Ishikawa (cell line): ENCODE measurements around the gene TNIP1.

Experiments used
- CEBPB ChIP-seq: IDR thresholded peaks from 2 replicates; pipeline ENCODE4 v1.6.1; 2012
- CREB1 ChIP-seq: IDR thresholded peaks from 2 replicates; pipeline ENCODE4 v1.6.1; 2012; ENCODE audit warnings: low read depth
- EGR1 ChIP-seq: IDR thresholded peaks from 2 replicates; pipeline ENCODE4 v1.6.1; 2012
- EP300 ChIP-seq: IDR thresholded peaks from 2 replicates; pipeline ENCODE4 v1.6.1; 2012; ENCODE audit warnings: borderline replicate concordance
- FOXM1 ChIP-seq: IDR thresholded peaks from 2 replicates; pipeline ENCODE4 v1.6.1; 2012; ENCODE audit warnings: low read depth, borderline replicate concordance
- NFIC ChIP-seq: IDR thresholded peaks from 2 replicates; pipeline ENCODE4 v1.6.1; 2012
- RAD21 ChIP-seq: IDR thresholded peaks from 2 replicates; pipeline ENCODE4 v1.6.1; 2012; ENCODE audit warnings: low read depth
- TAF1 ChIP-seq: IDR thresholded peaks from 2 replicates; pipeline ENCODE4 v1.6.1; 2012; ENCODE audit warnings: low read depth, mild to moderate bottlenecking
- TCF12 ChIP-seq: IDR thresholded peaks from 2 replicates; pipeline ENCODE4 v1.6.1; 2012; ENCODE audit warnings: low read depth
- TEAD4 ChIP-seq: IDR thresholded peaks from 2 replicates; pipeline ENCODE4 v1.6.1; 2012
- YY1 ChIP-seq: IDR thresholded peaks from 2 replicates; pipeline ENCODE4 v1.6.1; 2012; ENCODE audit warnings: low read depth
- ZBTB7A ChIP-seq: IDR thresholded peaks from 2 replicates; pipeline ENCODE4 v1.6.1; 2012; ENCODE audit warnings: low read depth
- TF ChIP-seq, protein P1 (sequence below): IDR thresholded peaks from 2 replicates; pipeline ENCODE4 v1.6.1; 2012; ENCODE audit warnings: low read depth, mild to moderate bottlenecking
- TF ChIP-seq, protein P2 (sequence below): IDR thresholded peaks from 2 replicates; pipeline ENCODE4 v1.6.1; 2012
- TF ChIP-seq, protein P3 (sequence below): IDR thresholded peaks from 2 replicates; pipeline ENCODE4 v1.6.1; 2012

Gene TNIP1

DNA sequence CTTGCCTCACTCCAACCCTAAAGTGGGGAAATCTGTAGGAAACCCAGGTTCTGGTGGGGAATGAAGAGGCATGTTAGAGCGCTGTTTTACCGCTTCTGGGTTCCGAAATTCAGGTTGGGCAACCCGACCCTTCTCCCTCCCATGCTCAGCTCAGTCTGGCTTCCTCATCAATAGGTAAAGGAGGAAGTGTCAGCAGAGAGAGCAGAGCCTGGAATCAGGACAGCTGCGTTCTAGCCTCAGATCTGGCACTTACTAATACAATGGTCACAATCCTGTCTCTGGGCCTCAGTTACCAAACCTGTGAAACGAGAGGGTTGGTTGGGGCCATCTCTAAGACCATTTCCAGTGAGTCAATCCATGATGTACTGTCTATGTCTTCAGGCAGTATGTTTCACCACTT is 16.2 kb upstream of the TNIP1 start:
- TF ChIP-seq ZBTB7A (no peak), TAF1 (no peak), NFIC (no peak), FOXM1 (no peak), TCF12 (no peak), CEBPB (no peak)
- TF ChIP-seq, protein P1, sequence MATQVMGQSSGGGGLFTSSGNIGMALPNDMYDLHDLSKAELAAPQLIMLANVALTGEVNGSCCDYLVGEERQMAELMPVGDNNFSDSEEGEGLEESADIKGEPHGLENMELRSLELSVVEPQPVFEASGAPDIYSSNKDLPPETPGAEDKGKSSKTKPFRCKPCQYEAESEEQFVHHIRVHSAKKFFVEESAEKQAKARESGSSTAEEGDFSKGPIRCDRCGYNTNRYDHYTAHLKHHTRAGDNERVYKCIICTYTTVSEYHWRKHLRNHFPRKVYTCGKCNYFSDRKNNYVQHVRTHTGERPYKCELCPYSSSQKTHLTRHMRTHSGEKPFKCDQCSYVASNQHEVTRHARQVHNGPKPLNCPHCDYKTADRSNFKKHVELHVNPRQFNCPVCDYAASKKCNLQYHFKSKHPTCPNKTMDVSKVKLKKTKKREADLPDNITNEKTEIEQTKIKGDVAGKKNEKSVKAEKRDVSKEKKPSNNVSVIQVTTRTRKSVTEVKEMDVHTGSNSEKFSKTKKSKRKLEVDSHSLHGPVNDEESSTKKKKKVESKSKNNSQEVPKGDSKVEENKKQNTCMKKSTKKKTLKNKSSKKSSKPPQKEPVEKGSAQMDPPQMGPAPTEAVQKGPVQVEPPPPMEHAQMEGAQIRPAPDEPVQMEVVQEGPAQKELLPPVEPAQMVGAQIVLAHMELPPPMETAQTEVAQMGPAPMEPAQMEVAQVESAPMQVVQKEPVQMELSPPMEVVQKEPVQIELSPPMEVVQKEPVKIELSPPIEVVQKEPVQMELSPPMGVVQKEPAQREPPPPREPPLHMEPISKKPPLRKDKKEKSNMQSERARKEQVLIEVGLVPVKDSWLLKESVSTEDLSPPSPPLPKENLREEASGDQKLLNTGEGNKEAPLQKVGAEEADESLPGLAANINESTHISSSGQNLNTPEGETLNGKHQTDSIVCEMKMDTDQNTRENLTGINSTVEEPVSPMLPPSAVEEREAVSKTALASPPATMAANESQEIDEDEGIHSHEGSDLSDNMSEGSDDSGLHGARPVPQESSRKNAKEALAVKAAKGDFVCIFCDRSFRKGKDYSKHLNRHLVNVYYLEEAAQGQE = no peak

DNA sequence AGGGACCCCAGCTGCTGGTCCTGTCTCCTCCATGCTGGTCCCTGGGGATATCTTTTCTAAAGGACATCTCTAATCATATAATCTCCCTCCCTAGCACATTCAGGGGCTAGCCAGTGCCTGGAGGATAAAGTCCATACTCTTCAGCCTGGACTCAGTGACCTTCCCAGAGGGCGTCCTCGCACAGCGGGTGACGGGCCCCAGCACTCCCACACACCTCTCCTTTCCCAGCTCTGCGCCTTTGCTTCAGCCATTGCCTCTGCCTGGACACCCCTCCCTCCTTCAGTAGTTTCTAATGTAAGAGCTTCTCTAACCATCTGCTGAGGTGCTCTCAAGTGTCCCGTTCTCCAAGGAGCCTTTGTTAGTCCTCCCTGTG is 15.2 kb upstream of the TNIP1 start:
- TF ChIP-seq EGR1 (no peak), CREB1 (no peak), TCF12 (no peak), NFIC (no peak), YY1 (no peak), TAF1 (no peak), CEBPB (no peak), RAD21 (no peak), FOXM1 (no peak), EP300 (no peak), TEAD4 (no peak), ZBTB7A (no peak)
- TF ChIP-seq, protein P1 = no peak
- TF ChIP-seq, protein P2, sequence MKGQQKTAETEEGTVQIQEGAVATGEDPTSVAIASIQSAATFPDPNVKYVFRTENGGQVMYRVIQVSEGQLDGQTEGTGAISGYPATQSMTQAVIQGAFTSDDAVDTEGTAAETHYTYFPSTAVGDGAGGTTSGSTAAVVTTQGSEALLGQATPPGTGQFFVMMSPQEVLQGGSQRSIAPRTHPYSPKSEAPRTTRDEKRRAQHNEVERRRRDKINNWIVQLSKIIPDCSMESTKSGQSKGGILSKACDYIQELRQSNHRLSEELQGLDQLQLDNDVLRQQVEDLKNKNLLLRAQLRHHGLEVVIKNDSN = no peak
- TF ChIP-seq, protein P3, sequence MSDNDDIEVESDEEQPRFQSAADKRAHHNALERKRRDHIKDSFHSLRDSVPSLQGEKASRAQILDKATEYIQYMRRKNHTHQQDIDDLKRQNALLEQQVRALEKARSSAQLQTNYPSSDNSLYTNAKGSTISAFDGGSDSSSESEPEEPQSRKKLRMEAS = no peak

DNA sequence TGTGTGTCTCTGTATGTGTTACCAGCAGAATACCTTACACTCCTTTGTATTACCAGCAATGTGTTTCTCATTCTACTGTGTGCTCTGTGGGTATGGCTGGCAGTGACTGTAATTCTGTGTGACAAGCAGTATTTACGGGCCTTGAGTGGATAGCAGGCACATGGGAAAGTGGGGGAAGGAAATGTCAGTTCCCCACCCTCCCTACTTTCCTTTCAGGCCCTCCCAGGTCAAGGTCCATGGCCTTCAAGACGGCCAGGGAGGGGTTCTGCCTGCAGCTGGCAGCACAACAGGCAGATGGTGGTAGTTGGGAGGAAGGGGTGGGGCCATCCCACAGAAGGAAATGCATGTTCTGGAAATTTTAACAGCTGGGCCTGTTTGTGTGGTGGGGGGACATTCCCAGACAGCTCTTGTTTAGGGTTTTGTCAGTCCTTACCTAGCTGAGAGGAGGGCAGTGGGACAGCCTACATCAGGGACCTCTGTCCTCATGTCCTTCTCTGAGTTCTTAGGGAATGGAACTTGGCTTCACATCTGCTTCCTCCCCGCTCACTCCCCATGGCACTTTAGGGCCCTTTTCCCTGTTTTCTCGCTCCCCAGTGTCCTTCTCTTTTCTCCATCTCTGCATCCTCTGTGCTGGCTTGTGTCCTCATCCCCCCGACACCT is 14.6 kb upstream of the TNIP1 start:
- TF ChIP-seq, protein P2 = no peak
- TF ChIP-seq TCF12 (no peak), TAF1 (no peak), CREB1 (no peak), RAD21 (no peak), FOXM1 (no peak), CEBPB (no peak), EGR1 (no peak), YY1 (no peak), TEAD4 (no peak), NFIC (no peak), EP300 (no peak), ZBTB7A (no peak)
- TF ChIP-seq, protein P3 = no peak
- TF ChIP-seq, protein P1 = no peak

DNA sequence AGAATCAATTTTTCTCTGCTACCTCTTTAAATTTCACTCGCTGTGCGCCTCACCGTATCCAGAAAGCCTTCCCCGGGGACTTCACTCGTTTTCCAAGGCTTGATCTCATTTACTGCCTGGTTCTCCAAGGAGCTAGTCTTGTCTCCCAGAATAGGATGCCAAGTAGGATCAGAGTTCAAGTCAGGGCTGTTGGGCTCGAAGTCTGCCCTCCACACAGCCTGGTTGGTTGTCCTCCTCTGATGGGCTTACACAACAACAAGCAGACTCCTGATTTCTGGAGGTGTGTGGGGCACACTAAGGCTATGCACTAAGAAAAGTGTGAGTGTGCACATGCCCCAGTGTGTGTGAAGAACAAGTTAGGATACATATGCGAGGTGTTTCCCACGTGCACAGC is 14.0 kb upstream of the TNIP1 start:
- TF ChIP-seq NFIC (no peak), YY1 (no peak), EP300 (no peak), FOXM1 (no peak), TAF1 (no peak), TCF12 (no peak), CREB1 (no peak), EGR1 (no peak), RAD21 (no peak)
- TF ChIP-seq, protein P3 = no peak
